HG03060 (cell line): ENCODE data around the gene CLVS2.

Experiments
- ATAC-seq: cut with Tn5 transposase; IDR thresholded peaks from one replicate; pipeline ENCODE4 v1.9.1; 2021; ENCODE audit warnings: low read depth, moderate number of reproducible peaks; ENCODE audit not compliant: unreplicated experiment

The CLVS2 gene

GRCh38 chr6:122995921-122996793 is at the start of gene CLVS2:
CLVS2 (plus strand) TSS chr6:122996235; CDS start chr6:122997778, 1,543 bp downstream.
- ATAC-seq: no peak

DNA sequence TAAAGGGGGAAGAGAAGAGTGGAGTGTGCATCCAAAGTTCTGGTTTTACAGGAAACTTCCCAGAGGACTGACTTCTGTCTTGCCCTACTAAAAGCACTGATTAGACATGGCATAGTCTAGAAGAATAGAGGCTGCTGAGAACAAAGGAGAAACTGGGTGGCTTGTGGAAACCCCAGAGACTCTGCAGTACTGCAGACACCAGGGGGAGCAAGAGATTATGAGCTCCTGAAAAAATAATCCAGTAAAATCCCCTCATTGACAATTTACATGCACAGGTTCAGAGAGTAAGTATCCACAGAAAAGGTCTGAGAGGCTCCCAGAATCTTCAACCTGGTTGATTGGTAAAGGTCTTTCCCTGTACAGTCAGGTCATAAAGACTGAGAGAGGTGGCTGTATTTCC is 48.7 kb upstream of the CLVS2 start:
- ATAC-seq: no peak

GRCh38 chr6:122953766-122954165 is 42.3 kb upstream of the CLVS2 start:
- no peak for ATAC-seq

DNA sequence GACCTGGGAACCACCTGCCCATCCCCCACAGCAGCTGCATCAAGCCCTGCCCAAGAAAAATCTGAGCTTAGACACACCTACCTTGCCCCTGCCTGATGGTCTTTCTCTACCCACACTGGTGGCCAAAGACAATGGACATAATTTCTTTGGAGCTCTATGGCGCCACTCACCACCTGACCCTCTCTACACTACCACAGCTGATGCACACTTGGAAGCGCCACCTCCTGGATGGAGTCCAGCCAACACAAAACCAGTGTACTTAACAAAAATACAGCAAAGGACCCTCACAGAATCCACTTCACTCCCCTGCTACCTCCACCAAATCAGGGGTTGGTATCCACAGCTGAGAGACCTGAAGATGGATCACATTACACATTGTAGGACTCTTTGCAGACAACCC is 39.7 kb upstream of the CLVS2 start:
- ATAC-seq: no peak

DNA sequence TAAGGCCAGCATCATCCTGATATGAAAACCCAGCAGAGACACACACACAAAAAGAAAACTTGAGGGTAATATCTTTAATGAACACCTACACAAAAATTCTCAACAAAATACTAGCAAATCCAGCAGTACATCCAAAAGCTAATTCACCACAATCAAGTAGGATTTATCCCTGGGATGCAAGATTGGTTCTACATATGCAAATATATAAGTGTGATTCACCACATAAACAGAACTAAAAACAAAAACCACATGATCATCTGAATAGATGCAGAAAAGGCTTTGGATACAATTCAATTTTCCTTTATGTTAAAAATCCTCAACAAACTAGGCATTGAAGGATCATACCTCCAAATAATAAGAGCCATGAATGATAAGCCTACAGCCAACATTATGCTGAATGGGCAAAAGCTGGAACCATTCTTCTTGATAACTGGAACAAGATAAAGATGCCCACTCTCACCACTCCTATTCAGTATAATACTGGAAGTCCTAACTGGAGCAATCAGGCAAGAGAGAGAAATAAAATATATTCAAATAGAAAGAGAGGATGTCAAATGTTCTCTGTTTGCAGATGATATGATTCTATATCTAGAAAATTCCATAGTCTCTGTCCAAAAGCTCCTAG is 33.9 kb upstream of the CLVS2 start:
- ATAC-seq: no peak

DNA sequence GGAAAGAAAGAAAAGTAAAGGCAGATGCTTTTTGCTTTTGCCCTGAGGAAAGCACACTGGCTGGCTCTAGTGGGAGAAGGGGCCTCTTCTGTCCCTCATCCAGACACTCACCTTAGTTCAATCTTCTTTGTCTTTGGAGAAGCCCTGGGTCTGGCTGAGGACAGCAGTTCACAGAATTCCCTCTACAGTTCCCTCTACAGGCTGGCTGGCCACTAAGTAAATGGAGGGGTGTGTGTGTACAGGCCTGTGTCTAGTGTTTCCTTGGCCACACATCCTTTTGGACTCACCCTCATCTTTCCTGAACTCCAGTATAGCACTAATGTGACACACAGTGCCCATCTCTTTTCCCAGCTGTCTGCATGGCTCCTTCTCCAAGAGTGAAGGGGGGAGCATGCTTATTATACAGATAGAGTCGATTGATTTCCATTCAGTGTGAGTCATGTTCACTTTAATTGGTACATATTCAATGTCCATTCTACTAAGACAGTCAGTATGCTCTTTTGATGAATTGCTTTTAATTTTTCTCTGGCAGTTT is 26.0 kb upstream of the CLVS2 start:
- ATAC-seq: no peak

DNA sequence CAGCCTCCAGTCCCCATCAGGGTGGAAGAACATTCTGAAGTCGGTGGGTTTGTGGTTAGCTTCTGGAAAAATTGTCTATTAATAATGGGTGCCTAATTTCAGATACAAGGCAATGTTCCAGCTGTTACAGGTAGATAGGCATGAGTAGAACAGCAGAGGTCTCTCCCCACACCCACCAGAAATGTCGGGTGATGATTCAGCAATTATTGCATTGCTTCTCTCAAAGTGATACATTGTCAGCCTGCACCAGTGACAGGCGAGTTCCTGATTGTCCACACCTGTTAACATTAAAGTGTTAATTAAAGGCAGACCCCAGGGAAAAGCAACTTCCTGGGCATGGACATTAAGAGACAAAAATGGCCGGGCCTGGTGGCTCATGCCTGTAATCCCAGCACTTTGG is 18.9 kb upstream of the CLVS2 start:
- ATAC-seq: no peak

DNA sequence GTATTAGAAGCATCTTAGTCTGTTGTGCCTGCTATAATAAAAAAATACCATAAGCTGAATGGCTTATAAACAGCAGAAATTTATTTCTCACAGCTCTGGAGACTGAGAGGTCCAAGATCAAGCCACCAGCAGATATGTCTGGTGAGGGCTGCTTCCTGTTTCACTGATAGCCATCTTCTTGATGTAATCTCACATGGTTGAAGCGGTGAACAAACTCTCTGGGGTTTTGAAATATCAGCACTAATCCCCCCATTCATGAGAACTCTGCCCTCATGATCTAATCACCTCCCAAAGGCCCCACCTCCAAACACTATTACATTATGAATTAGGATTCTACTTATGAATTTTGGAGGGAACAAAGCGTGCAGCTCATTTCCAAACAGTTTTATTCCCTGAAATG is 11.6 kb upstream of the CLVS2 start:
- ATAC-seq: no peak

DNA sequence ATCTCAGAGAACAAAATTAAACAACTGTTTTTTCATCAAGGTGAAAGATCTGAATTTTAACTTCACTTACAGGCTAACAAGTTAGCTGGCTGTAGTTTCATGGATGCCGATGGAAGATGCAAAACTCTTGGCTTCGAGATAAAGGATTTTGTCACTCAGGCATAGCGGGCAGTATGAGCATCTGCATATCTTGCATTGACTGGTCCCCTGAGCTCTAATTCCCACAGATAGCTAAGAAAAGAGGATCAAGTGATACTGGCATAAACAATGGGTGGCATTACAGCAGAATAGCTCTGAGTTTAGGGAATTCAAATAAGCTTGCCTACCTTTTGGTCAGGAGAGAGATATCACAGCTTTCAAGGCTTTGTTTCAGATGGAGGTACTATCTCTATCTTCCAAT is 1.8 kb upstream of the CLVS2 start:
- no peak for ATAC-seq

- ATAC-seq: no peak
Observed at GRCh38 chr6:122996794-122997505, 915 bp downstream of the CLVS2 start.

DNA sequence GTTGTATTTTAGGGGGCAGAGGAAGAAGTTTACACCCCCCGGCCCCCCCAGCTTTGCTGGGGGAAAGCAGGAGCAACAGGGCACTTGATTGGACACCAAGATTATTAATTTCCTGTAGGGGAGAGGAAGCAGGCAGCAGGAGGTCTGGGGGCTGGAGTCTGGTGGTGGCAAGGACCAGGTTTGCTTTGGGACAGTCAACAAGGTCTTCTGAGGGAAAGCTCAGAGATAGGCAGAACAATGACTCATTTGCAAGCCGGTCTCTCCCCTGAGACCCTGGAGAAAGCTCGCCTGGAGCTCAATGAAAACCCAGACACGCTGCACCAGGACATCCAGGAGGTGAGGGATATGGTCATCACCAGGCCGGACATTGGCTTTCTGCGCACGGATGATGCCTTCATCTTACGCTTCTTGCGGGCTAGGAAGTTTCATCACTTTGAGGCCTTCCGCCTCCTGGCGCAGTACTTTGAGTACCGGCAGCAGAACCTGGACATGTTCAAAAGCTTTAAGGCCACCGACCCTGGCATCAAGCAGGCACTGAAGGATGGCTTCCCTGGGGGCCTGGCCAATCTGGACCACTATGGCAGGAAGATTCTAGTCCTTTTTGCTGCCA is 1.6 kb downstream of the CLVS2 start:
- ATAC-seq: no peak

- ATAC-seq: no peak
Observed at GRCh38 chr6:122998403-122998975, 2.5 kb downstream of the CLVS2 start.

- no peak for ATAC-seq
Observed at GRCh38 chr6:123000244-123000770, 4.3 kb downstream of the CLVS2 start.

DNA sequence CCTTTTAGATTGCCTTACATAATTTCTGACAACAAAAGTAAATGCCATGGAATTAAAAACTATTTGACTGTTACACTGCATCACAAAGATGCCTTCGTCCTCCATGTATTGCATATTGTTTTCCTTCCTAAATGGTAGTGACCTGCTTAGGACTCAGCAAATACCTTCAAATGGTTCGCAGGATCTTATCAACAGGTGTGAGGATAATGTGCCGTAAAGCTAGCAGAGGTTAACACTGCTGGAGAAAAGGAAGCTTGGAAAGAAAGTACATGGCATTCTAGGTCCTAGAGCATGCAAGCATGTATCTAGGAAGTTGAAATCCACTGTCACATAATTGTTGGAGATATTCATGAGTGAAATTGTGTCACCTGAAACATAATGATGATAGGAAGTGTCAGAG is 5.5 kb downstream of the CLVS2 start:
- ATAC-seq: no peak

- ATAC-seq: no peak
Observed at GRCh38 chr6:123007885-123008284, 11.8 kb downstream of the CLVS2 start.

DNA sequence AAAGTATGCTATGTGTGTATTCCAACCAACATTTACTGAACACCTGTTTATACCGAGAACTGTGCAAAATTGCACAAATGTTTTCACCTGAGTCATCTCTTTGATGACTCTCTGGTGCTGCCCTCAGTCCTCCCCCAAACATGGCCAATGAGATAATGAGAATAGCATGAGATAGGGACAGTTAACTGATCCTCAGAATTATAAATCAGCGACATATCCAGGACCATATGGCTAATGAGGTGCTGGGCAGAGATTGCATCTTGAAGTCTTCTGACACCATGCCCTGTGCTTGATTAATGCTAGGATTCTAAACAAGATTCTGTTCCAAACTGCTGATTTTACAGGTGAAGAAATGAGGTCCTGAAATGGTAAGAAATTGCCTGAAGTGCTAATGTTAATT is 13.0 kb downstream of the CLVS2 start:
- ATAC-seq: no peak

DNA sequence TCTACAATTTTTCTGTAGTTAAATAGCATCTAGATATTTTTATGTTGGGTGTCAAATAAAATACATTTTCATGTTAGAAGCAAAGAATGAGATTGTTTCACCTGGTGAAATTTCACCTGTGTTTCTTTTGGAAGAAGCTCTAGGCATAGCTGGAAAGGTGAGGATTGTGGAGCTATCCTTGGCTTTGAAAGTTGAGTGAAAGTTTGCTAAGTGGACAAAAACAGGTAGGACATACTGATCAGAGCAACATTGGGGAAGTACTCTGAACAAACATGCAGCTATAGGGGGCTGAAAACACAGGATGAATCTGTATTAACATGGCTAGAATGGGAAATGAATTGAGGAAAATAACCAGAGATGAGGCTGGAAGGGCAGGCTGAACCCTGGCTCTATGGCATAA is 18.8 kb downstream of the CLVS2 start:
- ATAC-seq: no peak

DNA sequence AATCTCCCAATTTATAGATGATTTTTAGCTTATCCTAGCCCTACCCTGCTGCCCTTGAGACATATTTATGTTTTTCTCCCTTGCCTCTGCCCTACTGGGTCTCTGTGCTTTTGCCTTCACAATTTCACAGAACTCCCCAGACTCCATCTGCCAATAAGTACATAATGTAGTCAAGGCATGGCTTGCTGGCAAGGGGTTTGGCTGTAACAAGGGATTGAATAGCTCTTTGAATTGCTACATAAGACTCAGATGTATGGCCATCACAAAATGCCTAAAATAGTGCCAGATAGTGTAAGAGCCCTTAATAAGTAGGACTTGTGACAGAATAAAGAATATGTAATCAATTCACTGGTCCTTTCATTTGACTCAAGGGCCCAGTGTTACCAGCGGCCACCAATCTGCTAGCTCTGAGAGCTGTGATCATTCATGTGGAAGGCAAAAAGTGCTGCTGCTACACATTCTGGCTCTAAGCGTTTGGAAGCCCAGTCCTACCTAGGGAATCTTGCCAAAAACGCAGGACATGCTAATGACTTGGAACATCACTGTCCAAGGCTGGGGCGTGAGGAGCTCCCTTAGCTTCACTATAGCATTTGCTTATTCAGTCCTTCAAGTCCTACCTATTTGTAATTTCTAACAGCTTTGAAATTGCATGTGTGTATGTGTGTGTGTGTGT is 20.5 kb downstream of the CLVS2 start:
- no peak for ATAC-seq

DNA sequence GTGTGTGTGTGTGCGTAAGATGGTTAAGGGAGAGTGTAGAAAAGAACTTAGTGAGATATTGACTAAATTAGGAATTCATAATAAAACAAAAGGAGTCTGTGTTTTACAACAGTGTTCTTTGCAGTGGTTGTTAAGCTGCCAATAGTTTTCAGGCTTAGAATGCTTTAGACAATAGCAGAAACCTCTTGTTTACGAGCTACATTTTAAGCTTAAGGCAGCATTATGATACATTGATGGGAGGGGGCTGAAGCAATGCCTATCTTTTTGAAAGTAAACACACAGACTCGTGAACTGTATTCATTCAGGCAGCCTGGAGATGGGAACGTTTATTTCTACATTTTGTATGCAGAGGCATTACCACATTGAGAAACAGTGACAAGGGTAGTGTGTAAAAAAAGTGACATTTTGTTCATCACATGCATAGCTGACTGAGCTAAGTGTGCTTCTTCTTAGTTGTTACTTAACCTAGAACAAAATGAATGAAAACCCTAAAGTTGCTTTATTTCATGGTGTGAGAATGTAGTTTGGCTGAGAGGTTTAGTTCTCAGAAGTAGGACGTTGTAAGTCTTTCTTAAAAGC is 21.2 kb downstream of the CLVS2 start:
- no peak for ATAC-seq
